ENCODE measurements around the gene COX14. TPM values are rescaled to one million over a fixed set of nuclear protein-coding genes. Genes with fewer than 3 reads are reported as not detected.

Gene COX14
- total RNA-seq, 2 experiments from 2014 or later = 59.2 to 65.5 TPM

Other genes with a start within 250 kb of the COX14 start
- gene FAIM2, start 208.3 kb upstream of the COX14 start, total RNA-seq = 1 to 10 TPM in 1 of 2 experiments, under 1 TPM in 1; 0.23 to 1.0 TPM
- gene AQP2, start 161.5 kb upstream of the COX14 start, total RNA-seq = not detected
- not detected for gene AQP5, start 150.4 kb upstream of the COX14 start, total RNA-seq
- not detected for gene AQP6, start 139.3 kb upstream of the COX14 start, total RNA-seq
- 10 to 100 TPM; 83.8 to 89.6 TPM for gene RACGAP1, start 86.7 kb upstream of the COX14 start, total RNA-seq
- gene ASIC1, start 54.6 kb upstream of the COX14 start, total RNA-seq = 10 to 100 TPM; 11.1 to 13.3 TPM
- gene SMARCD1, start 26.9 kb upstream of the COX14 start, total RNA-seq = 10 to 100 TPM; 75.1 to 76.6 TPM
- gene GPD1, start 8.2 kb upstream of the COX14 start, total RNA-seq = under 1 TPM; 0.40 to 0.44 TPM
- 10 to 100 TPM; 52.8 to 56.1 TPM for gene CERS5, start 55.1 kb downstream of the COX14 start, total RNA-seq
- 10 to 100 TPM; 83.0 to 85.4 TPM for gene LIMA1, start 171.3 kb downstream of the COX14 start, total RNA-seq